Esophagus squamous epithelium (tissue), 4 donors: ENCODE data around the gene MTR.
A peak's percentile ranks its signal among the peaks of the same experiment; 100 is the strongest.

Source experiments
- POLR2A ChIP-seq, 4 donors: fragments of 450-650 bp; IDR thresholded peaks; one replicate each; pipeline ENCODE4 v1.6.1; 2017; ENCODE audit warnings: antibody characterized with exemption in 4 of 4, mild to moderate bottlenecking in 4 of 4, moderate library complexity in 3 of 4
- TF ChIP-seq, protein P1 (sequence below), 6 experiments: fragments of 450-650 bp in 4 of 6; fragments of 200-600 bp in 2 of 6; sonication (generic) in 2 of 6; IDR thresholded peaks; one replicate each; pipeline ENCODE4 v1.5.1; 2016 to 2019; ENCODE audit warnings: antibody characterized with exemption in 6 of 6, mild to moderate bottlenecking in 4 of 6, moderate library complexity in 4 of 6

DNA sequence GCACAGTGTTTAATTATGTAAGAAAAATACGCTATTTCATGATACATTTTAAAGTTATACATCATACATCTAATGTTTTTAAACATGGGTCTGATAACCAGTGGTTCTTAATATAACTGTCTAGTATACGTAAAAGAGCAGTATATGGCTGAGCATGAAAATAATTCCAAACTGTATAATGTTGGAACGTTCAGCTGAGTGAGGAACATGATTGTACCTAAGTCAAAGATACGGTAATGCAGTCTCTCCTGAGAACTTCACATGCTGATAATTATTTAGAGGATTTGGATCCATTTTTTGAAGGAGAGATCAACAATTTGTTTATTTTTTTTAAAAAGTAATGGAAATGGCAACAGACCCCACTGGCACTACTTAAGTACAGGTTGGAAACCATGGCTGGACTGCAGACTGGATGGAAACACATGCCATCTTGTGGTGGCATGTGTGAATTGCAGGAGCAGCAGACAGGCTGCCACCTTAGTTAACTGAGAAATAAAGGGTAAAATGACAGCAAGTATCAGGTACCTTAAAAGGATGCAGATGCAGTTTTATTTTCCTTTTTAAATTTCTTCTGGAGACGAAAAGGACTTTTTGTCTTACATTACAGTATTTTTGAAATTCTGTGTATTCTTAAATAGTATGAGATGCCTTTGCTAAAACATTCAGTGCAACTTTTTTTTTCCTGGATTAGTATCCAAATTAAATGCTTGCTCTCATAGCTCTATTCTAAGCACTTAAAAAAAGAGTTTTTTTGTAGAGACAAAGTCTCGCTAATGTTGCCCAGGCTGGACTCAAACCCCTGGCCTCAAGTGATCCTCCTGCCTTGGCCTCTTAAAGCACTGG, 73.8 kb downstream of the MTR start:
- TF ChIP-seq, protein P1, sequence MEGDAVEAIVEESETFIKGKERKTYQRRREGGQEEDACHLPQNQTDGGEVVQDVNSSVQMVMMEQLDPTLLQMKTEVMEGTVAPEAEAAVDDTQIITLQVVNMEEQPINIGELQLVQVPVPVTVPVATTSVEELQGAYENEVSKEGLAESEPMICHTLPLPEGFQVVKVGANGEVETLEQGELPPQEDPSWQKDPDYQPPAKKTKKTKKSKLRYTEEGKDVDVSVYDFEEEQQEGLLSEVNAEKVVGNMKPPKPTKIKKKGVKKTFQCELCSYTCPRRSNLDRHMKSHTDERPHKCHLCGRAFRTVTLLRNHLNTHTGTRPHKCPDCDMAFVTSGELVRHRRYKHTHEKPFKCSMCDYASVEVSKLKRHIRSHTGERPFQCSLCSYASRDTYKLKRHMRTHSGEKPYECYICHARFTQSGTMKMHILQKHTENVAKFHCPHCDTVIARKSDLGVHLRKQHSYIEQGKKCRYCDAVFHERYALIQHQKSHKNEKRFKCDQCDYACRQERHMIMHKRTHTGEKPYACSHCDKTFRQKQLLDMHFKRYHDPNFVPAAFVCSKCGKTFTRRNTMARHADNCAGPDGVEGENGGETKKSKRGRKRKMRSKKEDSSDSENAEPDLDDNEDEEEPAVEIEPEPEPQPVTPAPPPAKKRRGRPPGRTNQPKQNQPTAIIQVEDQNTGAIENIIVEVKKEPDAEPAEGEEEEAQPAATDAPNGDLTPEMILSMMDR (IDR thresholded peaks at IDR 0.05): peak; percentile 62 to 88 (median 85)
- no peak for TF ChIP-seq POLR2A (IDR thresholded peaks at IDR 0.05)
